ENCODE measurements around the gene VSX2.

DNA sequence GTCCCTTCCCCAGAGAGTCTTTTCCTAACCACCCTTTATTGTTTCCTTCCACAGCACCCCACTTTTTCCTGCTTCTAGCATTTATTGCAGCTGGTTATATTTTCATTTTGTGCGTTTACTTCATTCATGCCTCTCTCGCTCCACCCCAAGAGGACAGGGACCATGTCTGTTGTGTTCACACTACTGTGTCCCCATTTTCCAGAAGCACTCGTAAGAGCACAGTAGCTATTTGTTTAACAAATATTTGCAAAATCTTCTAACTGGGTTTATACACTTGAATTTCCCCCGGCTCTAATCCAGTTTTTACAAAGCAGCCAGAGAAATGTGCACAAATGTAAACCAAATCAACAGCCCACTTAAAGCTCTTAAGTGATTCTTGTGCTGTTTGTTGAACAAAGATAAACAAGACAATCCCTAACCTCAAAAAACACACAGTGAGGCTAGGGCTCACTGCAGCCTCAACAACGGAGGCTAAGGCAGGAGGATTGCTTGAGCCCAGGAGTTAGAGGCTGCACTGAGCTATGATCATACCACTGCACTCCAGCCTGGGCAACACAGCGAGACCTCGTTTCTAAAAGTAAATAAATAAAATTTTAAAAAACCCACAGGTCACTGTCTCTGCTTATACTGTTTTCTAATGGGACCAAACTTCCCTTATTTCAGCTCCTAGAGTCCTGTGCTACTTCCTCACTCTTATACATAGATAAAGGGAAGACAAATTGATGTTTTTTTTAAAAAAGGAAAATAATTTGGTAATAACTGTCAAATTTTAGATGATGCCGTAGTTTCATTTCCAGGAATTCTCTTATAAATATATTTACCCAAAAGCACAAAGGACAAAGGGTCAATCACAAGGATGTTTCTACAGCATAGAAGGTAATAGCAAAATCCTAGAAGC lies 70.1 kb downstream of the VSX2 start:
- TF ChIP-seq, protein P1, sequence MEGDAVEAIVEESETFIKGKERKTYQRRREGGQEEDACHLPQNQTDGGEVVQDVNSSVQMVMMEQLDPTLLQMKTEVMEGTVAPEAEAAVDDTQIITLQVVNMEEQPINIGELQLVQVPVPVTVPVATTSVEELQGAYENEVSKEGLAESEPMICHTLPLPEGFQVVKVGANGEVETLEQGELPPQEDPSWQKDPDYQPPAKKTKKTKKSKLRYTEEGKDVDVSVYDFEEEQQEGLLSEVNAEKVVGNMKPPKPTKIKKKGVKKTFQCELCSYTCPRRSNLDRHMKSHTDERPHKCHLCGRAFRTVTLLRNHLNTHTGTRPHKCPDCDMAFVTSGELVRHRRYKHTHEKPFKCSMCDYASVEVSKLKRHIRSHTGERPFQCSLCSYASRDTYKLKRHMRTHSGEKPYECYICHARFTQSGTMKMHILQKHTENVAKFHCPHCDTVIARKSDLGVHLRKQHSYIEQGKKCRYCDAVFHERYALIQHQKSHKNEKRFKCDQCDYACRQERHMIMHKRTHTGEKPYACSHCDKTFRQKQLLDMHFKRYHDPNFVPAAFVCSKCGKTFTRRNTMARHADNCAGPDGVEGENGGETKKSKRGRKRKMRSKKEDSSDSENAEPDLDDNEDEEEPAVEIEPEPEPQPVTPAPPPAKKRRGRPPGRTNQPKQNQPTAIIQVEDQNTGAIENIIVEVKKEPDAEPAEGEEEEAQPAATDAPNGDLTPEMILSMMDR (IDR thresholded peaks at IDR 0.05): no peak
- TF ChIP-seq POLR2A (IDR thresholded peaks at IDR 0.05): no peak
